ENCODE results near the gene YTHDF1. TPM values are rescaled to one million over a fixed set of nuclear protein-coding genes. Genes with fewer than 3 reads are reported as not detected.

The YTHDF1 gene
- total RNA-seq, 2 experiments from 2014 or later: 32.8 to 32.9 TPM

GRCh38 chr20:63178889-63179686, 36.8 kb downstream of the YTHDF1 start:
- intact Hi-C loops (cut with micrococcal nuclease): no loop called here
- no peak overlapping the region for H3K4me3 Mint-ChIP-seq
- peaks cover 48% of the 10 kb centered on the region for H3K27me3 Mint-ChIP-seq
- peaks cover 13% of the 10 kb centered on the region for H3K4me1 Mint-ChIP-seq (ENCODE audit: low read depth)
- no peaks in the 10 kb centered on the region for H3K9me3 Mint-ChIP-seq
- no peaks in the 10 kb centered on the region for H3K36me3 Mint-ChIP-seq
- DNase-seq: peak; percentile 78
- ChIA-PET POLR2A (no interaction called here), CTCF (interaction anchor here (2.4 kb wide), 1 partner anchor 36 kb away, joined by 11 read pairs; no protein-coding TSS in a partner anchor)
- no peak overlapping the region for H3K27ac Mint-ChIP-seq

GRCh38 chr20:63178446-63178820, 37.5 kb downstream of the YTHDF1 start:
- intact Hi-C loops (cut with micrococcal nuclease): no loop called here
- DNase-seq: no peak
- CTCF ChIA-PET: no interaction called here
- peaks cover 48% of the 10 kb centered on the region for H3K27me3 Mint-ChIP-seq
- no peak overlapping the region for H3K27ac Mint-ChIP-seq
- no peak overlapping the region for H3K4me3 Mint-ChIP-seq
- H3K9me3 Mint-ChIP-seq: no peaks in the 10 kb centered on the region
- POLR2A ChIA-PET: no interaction called here
- H3K4me1 Mint-ChIP-seq (ENCODE audit: low read depth): peaks cover 13% of the 10 kb centered on the region
- no peaks in the 10 kb centered on the region for H3K36me3 Mint-ChIP-seq

- Mint-ChIP-seq H3K27me3 (peaks cover 45% of the 10 kb centered on the region), H3K4me3 (no peak overlapping the region), H3K27ac (no peak overlapping the region), H3K4me1 (ENCODE audit: low read depth) (peaks cover 13% of the 10 kb centered on the region), H3K9me3 (no peaks in the 10 kb centered on the region), H3K36me3 (no peaks in the 10 kb centered on the region)
- intact Hi-C loops (cut with micrococcal nuclease): no loop called here
- CTCF ChIA-PET: no interaction called here
- no peak for DNase-seq
- POLR2A ChIA-PET: no interaction called here
Measured at GRCh38 chr20:63177785-63178445, 38.0 kb downstream of the YTHDF1 start.

DNA sequence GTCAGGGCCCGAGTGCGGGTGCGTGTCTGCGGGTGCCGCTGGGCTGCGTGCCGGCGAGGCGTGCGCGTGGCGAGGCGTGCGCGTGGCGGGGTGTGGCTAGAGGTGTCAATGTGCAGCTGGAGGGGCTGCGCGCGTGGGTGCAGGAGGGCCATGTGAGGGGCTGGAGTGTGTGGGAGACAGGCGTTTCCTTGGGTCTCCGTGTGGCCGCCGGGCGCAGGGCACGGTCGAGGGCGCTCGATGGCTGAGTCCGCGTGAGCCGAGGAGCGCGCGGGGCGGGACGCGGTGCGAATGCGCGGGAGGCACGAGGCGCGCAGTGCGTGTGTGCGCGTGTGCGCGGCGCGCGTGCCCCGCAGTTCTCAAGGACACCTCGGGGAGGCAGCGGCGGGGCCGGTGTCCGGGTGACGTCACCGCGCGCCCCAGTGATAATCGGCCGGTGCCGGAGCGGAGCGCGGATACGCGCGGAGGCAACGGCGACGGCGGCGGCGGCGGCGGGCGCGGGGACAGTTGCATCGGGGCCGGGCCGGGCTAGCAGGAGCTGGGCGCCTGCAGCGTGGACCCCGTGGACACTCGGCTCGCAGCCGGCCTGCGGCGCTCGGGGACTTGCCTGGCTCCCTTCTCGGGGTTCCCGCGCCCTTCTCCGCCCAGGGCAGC, 38.7 kb downstream of the YTHDF1 start:
- H3K27me3 Mint-ChIP-seq: peaks cover 44% of the 10 kb centered on the region
- H3K27ac Mint-ChIP-seq: no peak overlapping the region
- DNase-seq: peak; percentile 39
- ChIA-PET CTCF (no interaction called here), POLR2A (no interaction called here)
- intact Hi-C loops (cut with micrococcal nuclease): no loop called here
- no peak overlapping the region for H3K4me3 Mint-ChIP-seq
- H3K36me3 Mint-ChIP-seq: no peaks in the 10 kb centered on the region
- H3K4me1 Mint-ChIP-seq (ENCODE audit: low read depth): peaks cover 13% of the 10 kb centered on the region
- no peaks in the 10 kb centered on the region for H3K9me3 Mint-ChIP-seq

GRCh38 chr20:63176427-63177133, 39.4 kb downstream of the YTHDF1 start:
- POLR2A ChIA-PET: no interaction called here
- CTCF ChIA-PET: no interaction called here

DNA sequence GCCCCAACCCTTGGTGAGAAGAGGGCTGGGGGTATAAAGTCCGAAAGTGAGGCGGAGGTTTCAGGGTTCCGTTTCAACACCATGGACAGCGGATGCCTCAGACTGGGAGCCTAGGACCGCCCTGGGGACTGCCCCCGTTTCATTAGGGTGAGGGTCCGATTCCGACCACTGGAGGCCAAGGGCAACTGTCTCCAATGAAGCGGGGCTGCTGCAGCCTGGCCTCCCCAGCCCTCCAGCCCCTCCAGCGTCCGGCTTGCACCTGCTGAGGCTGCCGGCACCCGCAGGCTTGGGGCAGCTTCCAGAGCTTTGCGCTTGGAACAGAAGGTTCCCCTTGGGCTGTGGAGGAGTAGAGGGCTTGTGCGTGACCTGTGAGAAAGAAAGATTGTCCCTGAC, 39.9 kb downstream of the YTHDF1 start:
- peaks cover 13% of the 10 kb centered on the region for H3K4me1 Mint-ChIP-seq (ENCODE audit: low read depth)
- intact Hi-C loops (cut with micrococcal nuclease): no loop called here
- no peaks in the 10 kb centered on the region for H3K9me3 Mint-ChIP-seq
- no peak overlapping the region for H3K4me3 Mint-ChIP-seq
- DNase-seq: peak; percentile 18
- H3K36me3 Mint-ChIP-seq: no peaks in the 10 kb centered on the region
- H3K27me3 Mint-ChIP-seq: peaks cover 47% of the 10 kb centered on the region
- H3K27ac Mint-ChIP-seq: no peak overlapping the region
- POLR2A ChIA-PET: no interaction called here
- CTCF ChIA-PET: no interaction called here

More at GRCh38 chr20:63176427-63177133, 39.4 kb downstream of the YTHDF1 start:
- no peak for DNase-seq
- H3K36me3 Mint-ChIP-seq: no peaks in the 10 kb centered on the region
- no peak overlapping the region for H3K27ac Mint-ChIP-seq
- intact Hi-C loops (cut with micrococcal nuclease): no loop called here
- no peaks in the 10 kb centered on the region for H3K9me3 Mint-ChIP-seq
- peaks cover 48% of the 10 kb centered on the region for H3K27me3 Mint-ChIP-seq
- H3K4me3 Mint-ChIP-seq: no peak overlapping the region
- H3K4me1 Mint-ChIP-seq (ENCODE audit: low read depth): peaks cover 13% of the 10 kb centered on the region

DNA sequence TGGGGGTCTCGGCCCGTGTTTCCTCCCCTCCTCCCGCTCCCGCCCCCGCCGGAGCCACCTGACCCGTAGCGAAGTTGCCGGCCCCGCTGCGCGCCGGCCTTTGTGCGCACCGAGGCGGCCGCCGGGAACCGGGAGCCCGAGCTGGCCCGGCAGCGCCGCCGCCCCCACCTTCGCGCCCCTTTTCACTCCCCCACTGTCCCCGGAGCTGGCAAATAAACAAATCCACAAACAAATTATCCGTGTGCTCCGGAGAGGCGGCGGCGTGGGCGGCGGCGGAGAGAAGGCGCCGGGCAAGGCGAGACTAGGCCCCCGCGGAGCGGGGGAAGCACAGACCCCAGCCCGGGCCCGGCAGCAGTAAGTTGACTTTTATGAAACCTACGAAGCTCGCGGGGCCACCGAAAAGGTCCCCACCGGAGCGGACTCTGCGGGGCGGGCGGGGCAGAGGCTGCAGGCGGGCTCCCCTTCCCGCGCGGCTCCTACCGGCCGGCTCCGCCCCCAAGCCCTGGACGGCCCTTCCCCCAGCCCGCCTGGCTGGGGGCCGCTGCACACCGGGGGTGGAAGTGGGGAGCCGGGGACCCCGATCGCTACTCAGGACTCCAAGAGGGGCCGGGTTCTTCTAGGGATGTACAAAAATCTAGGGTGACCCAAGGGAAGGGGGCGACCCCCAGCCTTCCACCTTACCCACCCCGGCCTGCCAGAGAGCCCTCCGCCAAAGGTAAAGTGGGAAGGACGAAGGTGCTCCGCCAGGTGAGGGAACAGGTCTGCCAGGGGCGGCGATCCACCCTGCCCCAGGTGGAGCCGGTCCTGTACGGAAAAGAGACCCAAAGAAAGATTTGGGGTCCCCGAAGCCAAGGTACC, 40.7 kb downstream of the YTHDF1 start:
- intact Hi-C loops (cut with micrococcal nuclease): no loop called here
- CTCF ChIA-PET: no interaction called here

DNA sequence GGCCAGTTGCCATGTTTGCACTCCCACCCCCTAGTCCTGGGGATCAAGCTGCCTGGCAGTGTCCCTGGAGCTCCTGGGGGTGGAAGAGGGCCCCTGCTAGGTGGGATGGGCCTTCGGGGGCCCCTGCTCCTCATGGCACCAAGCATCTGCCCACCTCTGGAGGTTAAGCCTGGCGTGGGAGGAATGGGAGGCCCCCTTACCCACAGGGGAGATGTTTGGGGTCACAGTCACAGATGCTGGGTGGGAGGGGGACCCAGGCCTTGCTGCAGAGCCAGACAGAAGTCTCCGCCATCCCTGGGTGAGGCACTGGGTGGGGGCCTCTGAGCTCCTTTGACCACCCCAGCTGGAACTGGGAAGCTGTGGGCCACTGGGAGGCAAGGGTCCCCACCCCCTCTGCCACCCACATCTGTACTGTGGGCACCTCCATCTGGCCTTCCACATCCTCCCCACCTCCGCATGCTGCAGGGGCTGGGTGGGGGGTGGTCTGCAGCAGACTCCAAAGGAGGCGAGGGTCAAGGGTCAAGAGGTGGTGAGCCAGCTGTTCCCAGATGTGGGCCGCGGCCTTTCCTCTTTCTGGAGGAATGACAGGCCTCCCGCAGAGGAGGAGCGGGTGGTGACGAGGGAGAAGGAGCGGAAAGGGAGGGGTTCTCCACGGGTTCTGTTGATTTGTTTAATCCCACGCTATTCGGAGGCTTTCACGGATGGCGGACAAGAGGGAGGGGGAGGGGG, 41.5 kb downstream of the YTHDF1 start:
- no peak overlapping the region for H3K4me3 Mint-ChIP-seq
- POLR2A ChIA-PET: no interaction called here
- no peak for DNase-seq
- no peak overlapping the region for H3K27ac Mint-ChIP-seq
- peaks cover 39% of the 10 kb centered on the region for H3K27me3 Mint-ChIP-seq
- no peaks in the 10 kb centered on the region for H3K9me3 Mint-ChIP-seq
- H3K4me1 Mint-ChIP-seq (ENCODE audit: low read depth): peaks cover 11% of the 10 kb centered on the region
- CTCF ChIA-PET: no interaction called here
- H3K36me3 Mint-ChIP-seq: no peaks in the 10 kb centered on the region
- intact Hi-C loops (cut with micrococcal nuclease): no loop called here

More for the DNA sequence above, 40.7 kb downstream of the YTHDF1 start:
- POLR2A ChIA-PET: no interaction called here
- peaks cover 41% of the 10 kb centered on the region for H3K27me3 Mint-ChIP-seq
- DNase-seq: no peak
- no peaks in the 10 kb centered on the region for H3K9me3 Mint-ChIP-seq
- H3K36me3 Mint-ChIP-seq: no peaks in the 10 kb centered on the region
- H3K27ac Mint-ChIP-seq: no peak overlapping the region
- no peak overlapping the region for H3K4me3 Mint-ChIP-seq
- peaks cover 13% of the 10 kb centered on the region for H3K4me1 Mint-ChIP-seq (ENCODE audit: low read depth)

- CTCF ChIA-PET: interaction anchor here (1.6 kb wide), 1 partner anchor 117 kb away, joined by 3 read pairs; no protein-coding TSS in a partner anchor
- peaks cover 37% of the 10 kb centered on the region for H3K27me3 Mint-ChIP-seq
Measured at GRCh38 chr20:63173552-63174191, 42.3 kb downstream of the YTHDF1 start.

DNA sequence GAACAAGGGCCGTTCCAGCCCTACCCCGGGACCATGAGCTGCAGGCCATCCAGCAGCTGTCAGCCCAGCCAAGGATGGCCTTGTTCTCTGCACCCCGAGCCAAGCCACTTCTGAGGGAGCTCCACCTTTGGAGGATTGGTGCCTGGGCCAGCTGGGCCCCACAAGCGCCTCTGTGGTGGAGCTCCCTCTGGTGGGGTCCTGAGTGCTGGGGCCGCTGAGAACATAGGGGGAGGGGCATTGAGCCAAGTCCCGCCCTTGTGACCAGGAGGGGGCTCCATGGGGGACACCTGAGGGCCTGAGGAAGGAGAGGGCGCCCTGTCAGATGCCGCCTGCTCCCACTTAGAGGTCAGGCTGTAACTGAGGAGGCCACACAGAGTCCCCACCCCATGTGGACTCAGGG, 43.2 kb downstream of the YTHDF1 start:
- Mint-ChIP-seq H3K27me3 (peaks cover 35% of the 10 kb centered on the region), H3K4me1 (ENCODE audit: low read depth) (peaks cover 6% of the 10 kb centered on the region), H3K27ac (no peak overlapping the region), H3K36me3 (no peaks in the 10 kb centered on the region), H3K4me3 (no peak overlapping the region), H3K9me3 (no peaks in the 10 kb centered on the region)
- ChIA-PET POLR2A (no interaction called here), CTCF (interaction anchor here (1.6 kb wide), 1 partner anchor 116 kb away, joined by 3 read pairs; no protein-coding TSS in a partner anchor)
- intact Hi-C loops (cut with micrococcal nuclease): no loop called here
- peak; percentile 21 for DNase-seq

More at GRCh38 chr20:63173552-63174191, 42.3 kb downstream of the YTHDF1 start:
- Mint-ChIP-seq H3K4me1 (ENCODE audit: low read depth) (peaks cover 8% of the 10 kb centered on the region), H3K9me3 (no peaks in the 10 kb centered on the region), H3K36me3 (no peaks in the 10 kb centered on the region), H3K27ac (no peak overlapping the region), H3K4me3 (no peak overlapping the region)
- POLR2A ChIA-PET: no interaction called here
- intact Hi-C loops (cut with micrococcal nuclease): no loop called here
- no peak for DNase-seq

- intact Hi-C loops (cut with micrococcal nuclease): no loop called here
- no peak for DNase-seq
- H3K36me3 Mint-ChIP-seq: no peaks in the 10 kb centered on the region
- no peak overlapping the region for H3K27ac Mint-ChIP-seq
- CTCF ChIA-PET: interaction anchor here (1.6 kb wide), 1 partner anchor 116 kb away, joined by 3 read pairs; no protein-coding TSS in a partner anchor
- H3K4me1 Mint-ChIP-seq (ENCODE audit: low read depth): peaks cover 5% of the 10 kb centered on the region
- H3K4me3 Mint-ChIP-seq: no peak overlapping the region
- H3K27me3 Mint-ChIP-seq: peaks cover 32% of the 10 kb centered on the region
- H3K9me3 Mint-ChIP-seq: no peaks in the 10 kb centered on the region
- POLR2A ChIA-PET: no interaction called here
Measured at GRCh38 chr20:63171991-63172390, 43.9 kb downstream of the YTHDF1 start.

Data from activated CD4-positive, alpha-beta memory T cell treated with anti-CD3 and anti-CD28 coated beads for 36 hours (primary cell).